ENCODE measurements around the gene PLIN4.
"Not testable (repeated sequence)": the region's sequence is repeated elsewhere in the genome, so short reads cannot be mapped to it uniquely, and the experiment has no call there.

The PLIN4 gene

GRCh38 chr19:4527377-4527776, 9.1 kb upstream of the PLIN4 start:
- not testable (repeated sequence) for FAIRE-seq; DNase-seq (ENCODE audit: low spot score)

GRCh38 chr19:4525563-4526002, 7.3 kb upstream of the PLIN4 start:
- DNase-seq (ENCODE audit: low spot score): no peak
- no peak for FAIRE-seq

GRCh38 chr19:4524808-4525562, 6.7 kb upstream of the PLIN4 start:
- FAIRE-seq: no peak

GRCh38 chr19:4523306-4524110, 5.2 kb upstream of the PLIN4 start:
- FAIRE-seq (no peak), DNase-seq (ENCODE audit: low spot score) (peak; percentile 38)

More at GRCh38 chr19:4524808-4525562, 6.7 kb upstream of the PLIN4 start:
- peak; percentile 55 for DNase-seq (ENCODE audit: low spot score)

GRCh38 chr19:4522291-4523002, 4.2 kb upstream of the PLIN4 start:
- DNase-seq (ENCODE audit: low spot score): no peak
- no peak for FAIRE-seq

GRCh38 chr19:4521888-4522242, 3.6 kb upstream of the PLIN4 start:
- DNase-seq (ENCODE audit: low spot score): no peak
- FAIRE-seq: no peak

GRCh38 chr19:4521170-4521887, 3.0 kb upstream of the PLIN4 start:
- no peak for FAIRE-seq

GRCh38 chr19:4519521-4520277, 1.4 kb upstream of the PLIN4 start:
- DNase-seq (ENCODE audit: low spot score) (no peak), FAIRE-seq (no peak)

More at GRCh38 chr19:4521170-4521887, 3.0 kb upstream of the PLIN4 start:
- DNase-seq (ENCODE audit: low spot score): no peak

- FAIRE-seq (no peak), DNase-seq (ENCODE audit: low spot score) (no peak)
Observed at GRCh38 chr19:4519172-4519496, 848 bp upstream of the PLIN4 start.

GRCh38 chr19:4517451-4518057, 732 bp downstream of the PLIN4 start:
- DNase-seq (ENCODE audit: low spot score) (no peak), FAIRE-seq (no peak)

GRCh38 chr19:4516939-4517300, 1.4 kb downstream of the PLIN4 start:
- no peak for FAIRE-seq

GRCh38 chr19:4516199-4516938, 1.9 kb downstream of the PLIN4 start:
- FAIRE-seq (no peak), DNase-seq (ENCODE audit: low spot score) (no peak)

More at GRCh38 chr19:4516939-4517300, 1.4 kb downstream of the PLIN4 start:
- DNase-seq (ENCODE audit: low spot score): no peak

- FAIRE-seq: no peak
- no peak for DNase-seq (ENCODE audit: low spot score)
Observed at GRCh38 chr19:4515732-4516131, 2.6 kb downstream of the PLIN4 start.

- FAIRE-seq (no peak), DNase-seq (ENCODE audit: low spot score) (no peak)
Observed at GRCh38 chr19:4513248-4513647, 5.0 kb downstream of the PLIN4 start.

- no peak for DNase-seq (ENCODE audit: low spot score)
- FAIRE-seq: no peak
Observed at GRCh38 chr19:4512070-4512469, 6.2 kb downstream of the PLIN4 start.

- no peak for DNase-seq (ENCODE audit: low spot score)
- no peak for FAIRE-seq
Observed at GRCh38 chr19:4511300-4512054, 6.8 kb downstream of the PLIN4 start.

- DNase-seq (ENCODE audit: low spot score) (no peak), FAIRE-seq (no peak)
Observed at GRCh38 chr19:4510435-4511255, 7.6 kb downstream of the PLIN4 start.

GRCh38 chr19:4508698-4509097, 9.6 kb downstream of the PLIN4 start:
- DNase-seq (ENCODE audit: low spot score) (no peak), FAIRE-seq (no peak)
